ENCODE data around the gene MRPS5. TPM values are rescaled to one million over a fixed set of nuclear protein-coding genes. Genes with fewer than 3 reads are reported as not detected.

MRPS5 gene
- total RNA-seq = 43.8 and 45.8 TPM in 2 replicates

DNA sequence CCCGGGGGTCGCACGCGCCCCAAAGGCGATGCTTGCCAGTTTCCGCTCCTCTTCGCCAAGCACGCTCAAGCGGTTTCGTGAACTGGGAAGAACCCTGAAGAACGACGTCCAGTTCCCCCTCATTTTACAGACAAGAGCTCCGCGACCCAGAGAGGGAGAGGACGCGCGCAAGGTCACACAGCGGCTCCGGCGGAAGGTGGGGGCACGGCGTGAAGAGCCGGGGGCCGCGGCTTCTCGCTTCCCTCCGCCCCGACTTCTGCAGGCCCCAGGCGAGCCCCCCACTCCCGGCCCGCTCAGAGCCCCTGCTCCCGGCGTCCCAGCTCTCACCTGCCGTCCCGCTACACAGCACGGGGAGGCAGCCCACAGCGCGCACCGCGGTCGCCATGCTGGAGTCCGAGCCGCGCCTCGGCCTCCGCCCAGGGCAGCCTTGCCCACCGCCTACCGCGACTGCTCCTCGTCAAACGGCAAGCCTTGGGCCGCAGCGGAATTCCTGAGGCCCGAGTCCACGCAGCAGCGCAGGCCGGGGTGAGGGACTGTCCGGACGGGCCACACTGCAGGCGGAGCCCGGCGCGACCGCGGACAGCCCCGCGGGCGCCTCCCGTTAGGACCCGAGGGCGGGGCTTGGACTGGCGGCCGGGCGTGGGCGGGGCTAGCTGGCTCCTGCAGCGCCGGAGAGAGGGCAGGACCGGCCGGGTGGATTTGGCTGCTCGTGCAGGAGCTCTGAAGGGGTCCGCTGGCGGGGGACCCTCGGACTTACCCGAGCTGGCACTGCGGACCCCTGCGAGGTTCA, at the start of gene MRPS5:
Gene MRPS5 (minus strand): TSS at position 402 of the 790 bp plus-strand sequence. CDS start 17 bp downstream, at position 385.

DNA sequence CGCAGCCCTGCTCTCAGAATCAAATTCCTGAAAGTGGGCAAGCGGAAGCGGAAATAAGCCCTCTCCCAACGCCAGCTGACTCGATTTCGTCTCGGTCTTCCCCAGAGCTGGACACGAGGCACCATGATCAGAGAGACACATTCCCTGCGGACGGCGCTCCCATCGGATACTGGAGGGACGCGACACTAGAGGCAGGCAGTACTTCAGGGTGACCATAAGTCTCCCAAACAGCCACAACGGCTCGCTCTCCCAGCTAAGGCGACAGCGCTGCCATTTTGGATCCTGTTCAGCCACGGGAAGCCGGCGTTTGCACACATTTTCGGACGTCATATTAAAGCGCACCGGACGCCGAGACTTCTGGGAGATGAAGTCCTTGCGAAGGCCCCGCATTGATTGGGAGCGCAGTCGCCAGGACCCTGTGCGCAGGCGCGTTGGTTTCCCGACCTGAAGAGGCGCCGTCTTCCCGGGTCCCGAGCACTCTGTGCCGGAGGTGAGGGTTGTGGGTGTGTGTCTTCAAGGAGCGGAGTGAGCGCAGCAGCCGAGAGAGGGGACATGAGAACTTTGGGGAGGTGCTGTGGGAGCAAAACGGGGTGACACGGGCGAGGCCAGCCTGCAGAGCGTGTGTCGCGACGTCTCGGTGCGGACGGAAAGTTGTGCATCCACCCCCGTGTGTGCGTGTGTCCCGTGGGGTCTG, 43.9 kb upstream of the MRPS5 start, which contains the start of gene ZNF2:
Gene ZNF2 (plus strand): TSS at position 439 of the 694 bp plus-strand sequence. CDS start 10,418 bp downstream, outside the sequence.

DNA sequence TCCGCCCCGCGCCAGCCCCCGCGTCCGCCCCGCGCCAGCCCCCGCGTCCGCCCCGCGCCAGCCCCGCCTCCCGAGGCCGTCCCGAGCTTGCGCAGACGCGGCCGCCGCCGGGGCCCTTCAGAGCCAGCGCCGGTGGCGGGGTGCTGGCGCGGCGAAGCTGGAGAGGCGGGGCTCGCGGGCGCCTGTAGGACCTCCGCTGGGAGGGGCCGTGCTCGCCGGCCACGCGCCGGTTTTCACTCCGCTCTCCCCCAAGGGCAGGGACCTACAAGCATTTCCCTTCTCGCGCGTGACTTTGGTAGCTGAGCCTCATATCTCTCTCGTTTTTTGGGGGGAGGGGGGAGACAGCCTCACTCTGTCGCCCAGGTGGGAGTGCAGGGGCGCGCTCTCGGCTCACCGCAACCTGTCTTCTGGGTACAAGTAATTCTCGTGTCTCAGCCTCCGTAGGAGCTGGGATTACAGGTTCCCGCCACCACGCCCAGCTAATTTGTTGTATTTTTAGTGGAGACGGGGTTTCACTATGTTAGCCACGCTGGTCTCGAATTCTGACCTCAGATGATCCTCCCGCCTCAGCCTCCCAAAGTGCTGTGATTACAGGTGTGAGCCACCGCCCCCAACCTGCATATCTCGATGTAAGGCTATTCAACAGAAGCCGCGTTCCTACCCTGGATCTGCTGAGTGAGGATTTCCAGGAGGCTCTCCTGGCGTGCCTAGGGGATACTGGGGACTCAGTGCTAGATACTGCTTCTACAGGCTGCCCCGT, 38.3 kb upstream of the MRPS5 start, which contains the start of gene ZNF514:
Gene ZNF514 (minus strand): TSS at position 159 of the 760 bp plus-strand sequence. CDS start 6,595 bp downstream, outside the sequence.

Other genes with a start within 250 kb of the MRPS5 start
- gene MAL, start 96.1 kb downstream of the MRPS5 start, total RNA-seq = not detected in 2 replicates
- gene ZNF514, start 38.0 kb upstream of the MRPS5 start, total RNA-seq = 1.3 and 10.1 TPM in 2 replicates
- gene ZNF2, start 44.0 kb upstream of the MRPS5 start, total RNA-seq = 1.5 and 1.8 TPM in 2 replicates
- 2.5 and 2.6 TPM in 2 replicates for gene ZNF892, start 85.7 kb upstream of the MRPS5 start, total RNA-seq
- gene PROM2, start 152.6 kb upstream of the MRPS5 start, total RNA-seq = under 0.01 TPM in 1 of 2 replicates, not detected in the other
- 0.15 TPM in 1 of 2 replicates, not detected in the other for gene KCNIP3, start 175.5 kb upstream of the MRPS5 start, total RNA-seq